HPDE6-E6E7 (cell line): ENCODE results near the gene UGDH.
"Not testable (repeated sequence)": the region's sequence is repeated elsewhere in the genome, so short reads cannot be mapped to it uniquely, and the experiment has no call there.

Source experiments
- DNase-seq: peaks from one replicate; pipeline ENCODE4 v3.0.0; 2011; ENCODE audit warnings: missing footprints; ENCODE audit errors: extremely low spot score

The UGDH gene

DNA sequence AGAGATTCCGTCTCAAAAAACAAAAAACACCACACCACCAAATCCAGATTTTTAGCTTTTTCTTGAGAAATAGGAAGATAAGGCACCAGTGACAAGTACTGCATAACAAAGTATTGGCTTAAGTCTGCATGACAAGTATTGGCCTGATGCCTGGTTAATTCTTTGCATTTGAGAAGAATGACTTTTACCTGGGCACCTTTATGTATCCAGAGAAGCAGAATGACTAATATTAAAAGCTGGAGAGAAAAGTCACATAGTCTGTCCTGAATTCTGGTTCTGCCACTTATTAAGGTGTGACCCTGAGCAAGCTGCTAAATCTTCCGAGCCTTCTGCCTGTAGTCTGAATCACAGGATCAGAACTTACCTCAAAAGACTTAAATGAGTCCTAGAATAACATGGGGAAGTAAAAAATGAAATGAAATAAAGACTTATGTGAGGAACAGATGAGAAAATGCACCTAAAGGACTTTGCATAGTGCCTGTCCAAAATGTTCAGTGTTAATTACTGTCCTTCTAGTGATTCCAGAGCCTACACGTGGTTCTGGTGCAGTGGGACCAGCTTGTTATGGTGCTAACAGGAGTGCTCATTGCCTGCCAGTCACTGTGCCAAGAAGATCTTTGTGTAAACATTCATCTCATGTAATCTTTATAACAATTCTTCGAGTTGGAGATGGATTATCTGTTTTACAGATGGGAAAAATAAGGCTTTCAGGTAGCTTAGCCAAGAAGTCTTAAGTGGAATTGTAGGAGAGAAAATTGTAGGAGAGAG, 31.6 kb downstream of the UGDH start:
- DNase-seq = peak; percentile 69

DNA sequence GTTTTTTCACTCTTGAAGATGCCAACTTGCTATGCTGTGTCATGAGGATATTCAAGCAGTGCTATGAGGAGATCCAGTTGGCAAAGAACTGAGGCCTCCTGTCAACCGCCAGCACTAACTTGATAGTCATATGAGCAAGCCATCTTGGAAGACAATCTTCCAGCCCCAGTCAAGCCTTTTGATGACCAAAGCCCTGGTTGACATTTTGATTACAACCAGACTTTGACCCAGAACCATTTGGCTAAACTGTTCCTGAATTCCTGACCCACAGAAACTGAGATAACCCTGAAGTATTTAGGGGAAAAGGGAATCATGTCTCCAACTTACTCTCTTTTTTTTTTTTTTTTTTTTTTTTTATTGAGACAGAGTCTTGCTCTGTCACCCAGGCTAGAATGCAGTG, 32.9 kb downstream of the UGDH start:
- DNase-seq = no peak

DNA sequence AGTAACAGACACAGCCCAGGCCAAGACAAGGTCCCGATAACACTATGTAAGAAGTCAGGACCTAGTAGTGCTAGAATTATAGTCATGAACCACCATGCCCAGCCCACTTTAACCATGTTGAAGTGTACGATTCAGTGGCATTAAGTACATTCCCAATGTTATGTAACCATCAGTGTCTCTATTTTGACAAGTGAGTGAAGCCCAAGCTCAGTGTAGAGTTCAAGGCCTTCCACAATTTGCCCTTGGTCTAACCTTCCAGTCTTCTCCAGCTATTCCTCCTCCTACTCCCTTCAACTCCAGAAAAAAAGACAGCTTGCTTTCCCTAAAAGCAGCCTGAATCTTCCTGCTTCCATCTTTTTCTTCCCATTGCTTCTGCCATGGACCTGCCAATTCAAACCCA, 36.9 kb downstream of the UGDH start:
- no peak for DNase-seq

DNA sequence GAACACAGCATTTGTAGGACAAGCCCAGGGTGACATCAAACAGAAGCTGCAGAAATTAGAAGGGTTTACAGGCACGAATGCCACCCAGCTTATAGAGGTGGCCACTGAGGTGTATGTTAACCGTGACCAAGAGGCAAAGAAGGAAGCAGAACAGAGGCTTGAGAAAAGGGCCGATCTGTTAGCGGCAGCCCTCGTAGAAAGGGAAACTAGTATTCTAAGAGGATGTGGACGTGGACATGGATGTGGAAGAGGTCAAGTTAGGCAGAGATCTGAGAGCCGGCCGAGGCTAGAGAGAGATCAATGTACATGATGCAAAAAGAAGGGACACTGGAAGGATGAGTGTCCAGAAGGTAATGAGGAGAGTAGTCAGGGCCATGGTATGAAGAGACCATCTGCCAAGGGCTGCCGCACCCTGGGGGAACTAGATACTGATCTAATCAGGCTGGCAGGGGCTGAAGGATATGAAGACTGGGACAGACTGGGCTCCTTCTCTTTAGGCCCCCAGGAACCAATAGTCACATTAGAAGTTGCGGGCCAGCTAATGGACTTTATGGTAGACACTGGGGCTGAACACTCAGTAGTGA, 40.9 kb downstream of the UGDH start:
- no peak for DNase-seq

DNA sequence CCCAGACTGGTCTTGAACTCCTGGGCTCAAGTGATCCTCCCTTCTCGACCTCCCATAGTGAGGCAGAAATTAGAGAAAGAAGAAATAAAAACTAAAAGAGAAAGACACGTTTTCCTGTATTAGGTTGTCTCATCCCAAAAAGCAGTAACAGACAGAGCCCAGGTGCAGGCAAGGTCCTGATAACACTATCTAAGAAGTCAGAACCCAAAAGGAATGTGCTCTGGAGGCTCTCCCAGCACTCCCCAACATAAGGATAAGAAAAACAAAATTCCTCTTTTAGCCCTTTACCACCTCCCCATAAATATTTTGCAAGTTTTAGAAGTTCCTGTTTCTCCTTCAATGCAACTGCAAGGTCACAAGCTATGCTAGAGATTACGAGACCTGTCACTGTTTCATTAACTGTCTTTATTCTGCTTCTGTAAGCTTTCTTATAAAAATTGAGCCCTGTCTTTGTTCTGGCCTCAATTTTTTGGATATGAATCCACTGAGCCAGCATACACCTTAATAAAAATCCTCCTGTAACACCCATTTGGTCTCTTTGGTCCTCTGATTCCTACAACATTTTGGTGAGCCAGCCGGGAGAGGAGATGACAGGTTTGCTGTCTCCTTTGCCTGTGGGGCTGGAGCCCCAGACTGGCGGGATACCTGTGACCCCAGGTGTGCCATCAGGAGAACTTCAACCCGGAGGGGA, 42.5 kb downstream of the UGDH start:
- no peak for DNase-seq

DNA sequence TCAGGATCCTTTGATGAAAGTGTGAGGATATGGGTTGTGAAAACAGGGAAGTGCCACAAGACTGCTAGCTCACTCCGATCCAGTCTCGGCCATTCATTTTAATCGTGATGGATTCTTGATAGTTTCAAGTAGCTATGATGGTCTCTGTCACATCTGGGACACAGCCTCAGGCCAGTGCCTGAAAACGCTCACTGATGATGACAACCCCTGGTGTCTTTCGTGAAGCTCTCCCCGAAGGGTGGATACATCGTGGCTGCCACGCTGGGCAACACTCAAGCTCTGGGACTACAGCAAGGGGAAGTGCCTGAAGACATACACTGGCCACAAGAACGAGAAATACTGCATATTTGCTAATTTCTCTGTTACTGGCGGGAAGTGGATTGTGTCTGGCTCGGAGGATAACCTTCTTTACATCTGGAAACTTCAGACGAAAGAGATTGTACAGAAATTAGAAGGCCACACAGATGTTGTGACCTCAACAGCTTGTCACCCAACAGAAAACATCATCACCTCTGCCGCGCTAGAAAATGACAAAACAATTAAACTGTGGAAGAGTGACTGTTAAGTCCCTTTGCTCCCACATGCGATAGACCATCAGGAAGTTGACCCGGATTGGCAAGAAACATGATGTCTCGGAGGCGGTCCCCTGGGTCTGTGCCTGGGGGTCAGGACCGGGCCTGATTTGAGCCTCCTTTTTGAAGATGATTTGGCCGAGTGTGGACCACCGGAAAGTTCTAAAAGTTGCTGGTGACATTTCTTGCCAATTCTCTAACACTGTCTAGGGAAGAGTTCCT, 46.1 kb downstream of the UGDH start:
- DNase-seq = no peak

DNA sequence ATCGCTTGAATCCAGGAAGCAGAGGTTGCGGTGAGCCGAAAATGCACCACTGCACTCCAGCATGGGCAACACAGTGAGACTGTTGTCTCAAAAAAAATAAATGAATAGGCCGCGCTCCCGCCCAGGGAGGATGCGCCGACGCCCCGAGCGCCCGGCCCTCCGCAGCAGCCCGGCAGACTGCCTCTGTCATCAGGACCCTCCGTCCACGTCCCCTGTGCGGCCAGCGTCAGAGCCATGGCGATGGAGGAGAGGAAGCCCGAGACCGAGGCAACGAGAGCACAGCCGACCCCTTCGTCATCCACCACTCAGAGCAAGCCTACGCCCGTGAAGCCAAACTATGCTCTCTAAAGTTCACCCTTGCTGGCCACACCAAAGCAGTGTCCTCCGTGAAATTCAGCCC, 47.0 kb downstream of the UGDH start:
- no peak for DNase-seq

DNA sequence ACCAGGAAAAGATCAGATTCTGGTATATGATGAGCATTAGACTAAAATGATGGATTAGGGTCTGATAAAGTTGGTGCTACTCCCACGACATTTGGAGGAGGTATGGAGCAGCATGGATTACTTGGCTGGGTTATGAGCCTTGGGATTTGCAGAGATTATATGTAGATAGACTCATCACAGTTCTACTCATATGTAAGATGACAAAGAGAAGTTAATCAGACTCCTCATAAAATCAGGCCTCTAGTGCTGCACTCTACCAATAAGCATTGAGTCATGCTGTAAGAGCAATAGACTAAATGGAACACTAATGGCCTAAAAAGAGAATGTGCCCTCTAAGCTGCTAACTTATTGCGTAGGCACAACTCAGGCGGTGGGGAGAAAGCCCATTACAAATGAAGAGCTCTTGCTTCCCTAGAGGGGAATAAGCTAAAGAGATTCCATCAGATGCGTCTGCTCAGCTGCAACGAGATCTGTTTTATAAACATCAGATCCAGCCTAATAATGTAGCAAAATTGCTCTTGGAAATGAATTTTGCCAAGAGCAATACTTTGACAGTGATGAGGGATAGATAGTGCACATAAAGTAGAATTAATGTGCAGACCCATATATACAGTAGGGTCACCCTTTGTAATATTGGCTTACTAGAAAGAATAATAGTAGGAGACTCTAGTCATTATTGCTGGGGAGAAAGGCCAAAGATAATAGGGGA, 50.9 kb downstream of the UGDH start:
- no peak for DNase-seq

DNA sequence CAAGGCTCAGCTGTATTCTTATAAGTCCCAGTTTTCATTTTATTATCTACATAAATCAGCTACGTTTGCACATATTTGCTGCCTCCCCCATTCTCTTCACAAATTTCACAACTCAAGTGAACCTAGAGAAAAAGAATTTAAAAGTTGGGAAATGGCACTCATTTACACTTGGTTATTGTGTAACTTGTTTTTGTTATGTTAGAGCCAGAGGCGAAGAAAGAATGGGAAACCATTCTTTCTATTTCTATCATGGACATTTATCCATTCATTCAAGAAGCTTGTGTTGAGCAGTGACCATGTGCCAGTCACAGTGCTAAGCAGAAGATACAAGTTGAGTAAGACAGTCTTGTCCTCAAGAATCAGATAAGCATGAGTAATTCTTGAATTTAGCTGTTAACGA, 54.8 kb downstream of the UGDH start:
- no peak for DNase-seq

DNA sequence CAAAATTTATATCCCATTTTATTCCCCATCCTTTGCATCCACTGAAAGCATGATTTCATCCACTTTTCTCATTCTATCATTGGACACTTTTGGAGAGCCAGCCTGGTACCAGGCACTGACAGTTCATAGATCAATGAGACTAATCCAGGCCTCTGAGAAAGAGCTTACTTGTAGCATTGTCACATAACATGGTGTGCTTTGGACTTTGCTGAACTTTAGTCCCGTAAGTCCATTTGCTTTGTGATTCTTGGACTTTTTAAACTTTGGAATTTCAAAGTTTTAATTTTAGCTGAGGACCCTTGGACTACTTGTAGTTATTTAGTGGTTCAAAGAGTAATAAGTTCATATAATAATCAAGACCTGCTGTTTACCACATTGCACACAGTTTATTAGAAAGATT, 56.8 kb downstream of the UGDH start:
- DNase-seq = no peak

DNA sequence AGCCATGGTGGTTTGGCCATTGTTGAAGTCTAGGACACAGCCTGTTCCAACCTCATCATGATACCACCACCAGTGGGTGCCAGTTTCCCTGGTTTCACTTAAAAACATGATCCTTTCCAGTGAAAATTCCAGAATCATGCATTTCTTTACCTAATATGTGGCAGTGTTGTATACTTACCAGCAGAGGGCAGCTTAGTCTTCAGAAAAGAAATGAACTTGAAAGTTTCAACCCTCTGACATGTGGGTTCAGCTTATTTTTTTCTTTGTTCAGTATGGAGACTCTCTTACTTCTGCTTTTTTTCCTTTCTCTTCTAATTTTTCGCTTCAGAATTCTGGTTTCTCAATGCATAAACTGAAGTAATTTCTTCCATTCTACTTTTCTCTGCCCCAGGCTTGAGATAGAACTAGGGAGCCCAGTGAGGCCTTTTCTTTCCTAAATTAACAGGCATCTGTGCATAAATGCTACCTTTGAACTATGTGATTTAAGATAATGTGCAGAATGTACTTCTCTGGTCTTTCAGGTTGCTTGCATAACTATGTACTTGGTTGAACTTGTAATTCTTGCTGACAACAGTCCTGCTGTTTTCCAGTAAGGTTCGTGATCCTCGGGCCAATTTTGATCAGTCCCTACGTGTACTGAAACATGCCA, 57.7 kb downstream of the UGDH start:
- peak; percentile 51 for DNase-seq

DNA sequence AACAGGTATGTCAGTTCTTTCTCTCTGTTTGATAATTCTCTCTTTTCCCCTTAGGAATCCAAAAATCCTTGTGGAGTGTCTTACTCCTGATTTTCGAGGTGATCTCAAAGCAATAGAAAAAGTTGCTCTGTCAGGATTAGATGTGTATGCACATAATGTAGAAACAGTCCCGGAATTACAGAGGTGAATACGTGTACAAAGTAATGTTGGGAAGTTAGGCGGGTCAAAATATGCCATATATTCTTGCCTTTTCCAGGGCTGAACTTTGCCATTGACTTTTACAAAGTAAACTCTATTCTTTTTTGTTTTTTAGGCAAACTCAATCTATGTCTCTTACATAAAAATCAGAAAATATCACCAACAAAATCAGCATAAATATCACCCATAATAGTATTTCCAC, 59.8 kb downstream of the UGDH start:
- no peak for DNase-seq

DNA sequence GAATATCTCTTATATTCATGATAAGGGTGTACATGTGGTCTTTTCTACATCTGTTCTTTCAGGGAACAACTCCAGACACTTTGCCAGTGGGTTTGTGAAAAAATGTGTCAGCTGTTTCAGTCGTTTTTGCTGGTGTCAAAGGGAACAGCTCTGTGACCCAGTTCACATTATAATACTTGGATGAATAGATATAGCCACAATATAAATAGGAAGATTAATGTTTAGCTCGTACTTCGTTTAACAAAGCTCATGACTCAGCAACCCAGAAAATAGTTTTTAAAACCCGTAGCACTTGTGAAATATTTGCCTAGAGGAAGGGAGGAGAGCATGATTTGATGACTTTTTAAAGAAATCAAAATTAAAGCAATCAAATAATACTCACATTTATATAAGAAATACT, 60.5 kb downstream of the UGDH start:
- DNase-seq = no peak

DNA sequence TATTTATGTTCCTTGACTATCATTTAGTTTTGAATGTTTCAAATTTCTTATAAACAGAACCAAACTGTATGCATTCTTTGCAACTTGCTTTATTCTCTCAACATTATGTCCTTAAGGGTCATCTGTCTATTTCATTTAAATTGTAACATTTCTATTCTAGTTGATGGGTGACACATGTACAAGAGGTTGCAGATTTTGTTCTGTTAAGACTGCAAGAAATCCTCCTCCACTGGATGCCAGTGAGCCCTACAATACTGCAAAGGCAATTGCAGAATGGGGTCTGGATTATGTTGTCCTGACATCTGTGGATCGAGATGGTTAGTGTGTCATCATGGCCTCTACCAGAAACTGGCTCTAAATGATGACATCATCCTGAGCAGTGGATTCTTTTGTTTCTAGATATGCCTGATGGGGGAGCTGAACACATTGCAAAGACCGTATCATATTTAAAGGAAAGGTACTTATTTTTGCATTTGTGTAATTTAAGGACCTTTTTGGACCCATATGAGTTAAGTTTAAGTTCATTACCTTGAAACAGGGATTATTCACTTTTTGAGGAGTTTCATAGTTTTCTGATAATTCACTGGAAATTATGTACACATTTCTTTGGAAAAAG, 62.2 kb downstream of the UGDH start:
- DNase-seq = peak; percentile 31

DNA sequence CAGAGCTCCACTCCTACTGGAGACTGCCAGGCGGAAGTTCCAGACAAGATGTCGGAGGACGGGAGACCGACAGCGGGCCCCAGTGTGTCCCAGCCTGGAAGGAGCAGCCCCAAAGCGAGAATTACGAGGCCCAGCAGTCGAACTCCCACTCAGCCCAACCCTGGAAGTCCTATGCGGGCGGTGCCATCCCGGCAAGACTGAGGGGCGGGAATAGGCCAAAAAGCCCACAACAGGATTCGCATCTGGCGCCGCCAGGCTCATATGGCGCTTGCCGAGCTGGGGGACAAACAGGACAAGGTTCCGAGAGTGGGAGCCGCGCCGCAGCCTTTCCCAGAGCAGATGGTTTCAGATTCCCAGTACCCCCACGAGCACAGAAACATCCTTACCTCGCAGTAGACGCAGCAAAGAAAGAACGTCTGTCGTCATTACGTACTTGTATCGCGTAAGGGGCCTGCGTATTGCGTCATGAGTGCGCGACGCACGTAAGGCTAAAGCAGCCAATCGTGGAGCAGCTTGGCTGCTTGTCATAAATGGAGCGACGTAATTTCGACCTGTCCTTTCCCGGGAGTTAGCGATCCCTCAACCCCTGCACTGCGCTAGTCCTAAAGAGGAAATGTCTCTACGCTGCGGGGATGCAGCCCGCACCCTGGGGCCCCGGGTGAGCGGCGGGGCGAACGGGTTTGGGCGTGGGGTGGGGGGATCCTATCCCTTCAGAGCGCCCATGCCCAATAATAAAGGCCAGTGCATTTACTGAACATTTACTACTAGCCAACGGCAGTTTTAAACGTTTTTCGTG, 68.5 kb downstream of the UGDH start, which contains the start of the genes LIAS and RPL9:
Gene LIAS, plus strand, starts transcription at position 552 of the 796 bp plus-strand sequence. Its CDS starts 62 bp downstream, at position 614.
Gene RPL9, minus strand, starts transcription at position 418 of the 796 bp plus-strand sequence. CDS start 483 bp downstream, outside the sequence.
- DNase-seq = peak; percentile 96

DNA sequence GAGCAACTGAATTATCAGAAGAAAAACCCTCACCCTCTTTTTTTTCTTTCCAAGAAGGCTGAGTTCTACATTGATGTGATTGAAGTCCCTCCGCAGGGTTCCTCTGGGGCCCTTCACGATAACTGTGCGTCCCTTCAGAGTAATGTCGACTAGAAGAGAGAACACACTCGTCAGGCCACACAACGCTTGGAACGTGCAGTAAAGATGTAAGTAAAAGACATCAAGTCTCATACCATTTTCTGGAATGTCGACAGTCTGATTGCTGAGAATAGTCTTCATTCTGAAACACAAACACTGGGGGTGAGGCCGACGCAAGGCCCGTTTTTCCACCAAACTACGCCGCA, 69.1 kb downstream of the UGDH start:
- DNase-seq = not testable (repeated sequence)

DNA sequence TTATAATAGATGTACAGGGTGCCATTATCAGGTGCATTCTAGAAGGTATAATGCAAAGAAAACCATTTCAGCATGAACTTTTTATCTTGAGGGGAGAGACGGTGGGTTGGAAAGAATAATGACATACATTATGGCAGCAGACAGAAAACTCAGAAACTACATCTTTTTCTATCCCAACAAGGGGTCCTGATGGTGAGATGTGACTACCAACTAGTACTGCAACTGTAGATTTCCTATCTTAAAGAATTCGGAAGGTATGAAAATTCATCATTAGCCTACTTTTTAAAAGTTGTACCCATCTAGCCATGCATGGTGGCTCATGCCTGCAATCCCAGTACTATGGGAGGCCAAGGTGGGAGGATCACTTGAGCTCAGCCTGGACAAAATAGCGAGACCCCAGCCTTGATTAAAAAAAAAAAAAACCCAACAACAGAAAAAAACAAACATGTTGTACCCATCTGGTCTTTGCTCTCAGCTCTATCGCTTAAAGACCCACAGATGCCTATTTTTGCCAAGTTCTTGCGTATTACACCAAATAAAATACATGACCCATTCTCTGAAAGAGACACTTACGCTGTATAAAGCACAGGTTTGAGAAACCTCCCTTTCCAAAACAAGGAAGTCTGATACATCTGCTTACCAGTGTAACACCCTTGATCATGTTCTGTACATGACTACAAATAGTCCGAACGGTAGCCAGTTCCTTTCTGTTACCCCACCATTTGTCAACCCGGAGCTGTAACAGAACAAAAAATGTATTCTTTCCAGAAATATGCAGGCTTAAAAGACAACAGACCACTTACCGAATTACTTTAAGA, 70.1 kb downstream of the UGDH start:
- DNase-seq = no peak

DNA sequence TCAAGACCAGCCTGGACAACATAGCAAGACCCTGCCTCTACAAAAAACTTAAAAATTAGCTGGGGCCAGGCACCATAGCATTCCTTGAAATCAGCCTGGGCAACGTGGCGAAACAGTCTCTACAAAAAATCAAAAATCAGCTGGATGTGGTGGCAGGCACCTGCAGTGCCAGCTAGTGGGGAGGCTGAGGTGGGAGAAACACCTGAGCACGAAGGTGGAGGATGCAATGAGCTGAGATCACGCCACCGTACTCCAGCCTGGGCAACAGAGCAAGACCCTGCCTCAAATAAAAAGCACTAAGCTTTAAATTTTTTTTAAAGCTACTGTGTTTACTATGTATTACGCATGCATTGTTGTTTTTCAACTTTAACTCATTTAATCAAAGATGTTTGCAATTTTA, 71.8 kb downstream of the UGDH start:
- no peak for DNase-seq

DNA sequence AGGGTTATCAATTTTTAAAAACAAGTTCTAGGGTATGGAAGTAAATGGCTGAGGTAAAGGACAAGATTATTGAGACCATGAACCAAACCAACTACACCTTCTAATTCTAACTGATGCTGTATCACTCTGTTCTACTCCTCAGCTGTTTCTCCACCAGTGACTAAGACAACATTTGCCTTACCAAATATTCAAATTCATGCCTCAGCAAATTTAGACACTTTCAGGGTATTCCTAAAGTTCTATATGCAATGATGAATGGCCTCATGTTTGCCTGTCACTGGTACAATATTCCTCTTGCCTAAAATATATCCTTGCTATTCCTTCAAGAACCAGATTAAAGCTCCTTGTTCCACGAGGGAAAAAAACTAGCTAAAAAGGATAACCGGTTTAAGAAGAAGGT, 73.5 kb downstream of the UGDH start:
- DNase-seq = no peak
